Measurements from ENCODE around the gene E4F1. TPM values are rescaled to one million over a fixed set of nuclear protein-coding genes. Genes with fewer than 3 reads are reported as not detected.

Gene E4F1
- total RNA-seq, 1 experiment from 2014 or later: 19.6 TPM

DNA sequence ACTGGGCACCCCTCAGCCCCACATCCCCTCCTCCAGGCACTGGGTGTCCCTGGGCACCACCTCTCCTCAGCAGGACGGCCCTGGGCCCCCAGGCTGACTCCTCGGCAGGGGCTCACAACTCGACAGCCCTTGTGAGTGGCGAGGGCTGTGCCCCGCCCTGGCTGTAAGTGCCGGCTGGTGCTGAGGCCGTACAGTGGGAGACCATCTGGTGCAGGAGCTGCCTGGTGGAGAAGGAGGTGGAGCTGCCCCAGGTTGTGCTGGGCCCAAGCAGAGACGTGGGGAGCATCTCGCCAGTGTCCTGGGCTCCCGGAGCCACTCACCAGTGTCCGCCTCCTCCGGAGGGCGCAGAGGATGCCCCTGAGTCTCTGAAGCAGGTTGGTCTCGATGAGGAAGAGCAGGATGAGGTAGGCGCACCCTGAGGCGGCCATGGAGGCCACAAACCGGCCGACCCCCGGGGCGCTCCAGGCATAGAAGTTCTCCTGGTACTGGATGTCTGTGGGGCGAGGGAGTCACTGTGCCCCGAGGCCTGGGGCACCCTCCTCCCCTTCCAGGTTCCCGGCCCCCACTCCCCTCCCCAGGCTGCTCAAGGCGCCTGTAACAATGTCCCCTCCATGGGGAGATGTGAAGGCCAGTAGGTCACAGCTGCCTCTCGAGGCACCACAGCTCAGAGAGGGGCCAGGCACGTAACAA lies 59.6 kb downstream of the E4F1 start:
- no peak overlapping the region for H3K4me3 ChIP-seq
- no peak overlapping the region for H3K27ac ChIP-seq
- H3K4me1 ChIP-seq: no peaks in the 10 kb centered on the region
- peaks cover 12% of the 10 kb centered on the region for H3K27me3 ChIP-seq
- no peaks in the 10 kb centered on the region for H3K9me3 ChIP-seq (replicated peaks)
- DNase-seq: no peak
- H3K36me3 ChIP-seq: no peaks in the 10 kb centered on the region

DNA sequence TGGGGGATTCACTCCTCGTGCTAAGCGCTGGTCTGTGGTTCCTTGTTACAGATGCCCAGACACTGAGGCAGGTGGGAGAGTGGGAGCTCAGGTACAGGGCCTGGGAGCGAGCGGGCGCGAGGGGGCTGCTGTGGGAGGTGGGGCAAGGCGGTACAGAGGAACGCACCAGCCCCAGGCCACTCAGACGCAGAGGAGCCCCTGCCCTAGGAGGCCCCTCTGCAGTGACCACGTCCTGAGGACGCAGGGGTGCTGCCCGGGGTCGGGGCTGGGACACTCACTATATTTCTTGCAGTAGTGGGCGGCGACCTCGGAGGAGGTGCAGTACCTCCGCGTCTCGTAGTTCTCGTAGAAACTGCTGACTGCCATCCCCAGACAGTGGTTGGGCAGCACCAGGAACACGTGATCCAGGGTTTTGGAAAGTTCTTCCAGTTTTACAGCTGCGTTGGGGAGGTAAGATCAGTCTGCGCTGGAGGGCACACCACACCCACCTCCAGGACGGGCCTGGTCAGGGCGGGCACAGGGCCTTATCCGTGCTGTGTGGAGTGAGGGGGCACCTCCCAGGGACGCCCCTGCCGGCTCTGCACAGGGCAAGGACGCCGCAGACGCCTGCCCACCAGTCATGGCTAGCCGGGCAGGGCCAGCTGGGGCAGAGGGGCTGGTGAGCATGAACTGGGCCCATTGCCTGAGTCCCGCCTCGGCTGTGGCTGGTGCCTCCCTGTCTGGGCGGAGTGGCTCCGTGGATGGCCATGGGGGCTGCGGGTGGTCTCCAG lies 60.8 kb downstream of the E4F1 start:
- Histone ChIP-seq H3K27me3 (peaks cover 12% of the 10 kb centered on the region), H3K36me3 (no peaks in the 10 kb centered on the region), H3K27ac (no peak overlapping the region), H3K4me1 (no peaks in the 10 kb centered on the region), H3K9me3 (replicated peaks) (no peaks in the 10 kb centered on the region), H3K4me3 (no peak overlapping the region)
- DNase-seq: no peak

DNA sequence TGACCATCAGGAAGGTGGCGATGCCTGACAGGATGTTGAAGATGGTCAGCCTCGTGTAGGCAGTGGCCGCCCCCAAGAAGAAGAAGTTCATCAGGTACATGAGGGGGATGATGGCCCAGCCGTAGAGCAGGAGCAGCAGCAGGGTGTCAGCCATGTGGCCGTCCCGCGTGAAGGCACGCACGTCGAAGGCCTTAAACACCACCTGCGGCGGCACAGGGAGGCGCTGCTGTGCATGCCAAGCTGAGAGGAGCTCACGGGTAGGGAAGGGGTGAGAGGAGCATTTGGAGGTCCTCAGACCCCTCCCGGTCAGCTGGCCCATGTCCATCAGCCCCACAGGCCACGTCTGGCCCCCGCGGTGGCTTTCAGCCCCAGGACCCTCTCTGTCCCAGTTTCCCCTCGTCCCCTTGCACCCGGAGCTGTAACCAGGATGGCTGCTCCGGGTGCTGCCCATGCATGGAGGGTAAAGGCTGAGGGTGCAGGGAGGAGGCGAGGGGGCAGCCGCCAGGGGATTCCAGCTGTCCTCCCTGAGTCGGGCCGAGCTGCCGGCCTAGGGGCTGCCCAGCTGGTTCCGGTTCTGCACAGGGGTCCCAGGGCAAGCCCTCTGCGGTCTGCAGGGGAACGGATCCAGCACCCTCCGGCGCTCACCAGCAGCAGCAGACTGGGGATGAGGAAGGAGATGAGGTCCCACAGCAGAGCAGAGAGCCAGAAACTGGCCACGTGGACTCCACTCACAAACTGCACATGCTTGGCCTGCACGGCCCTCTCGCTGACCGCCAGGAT lies 61.6 kb downstream of the E4F1 start:
- Histone ChIP-seq H3K36me3 (no peaks in the 10 kb centered on the region), H3K4me3 (no peak overlapping the region), H3K9me3 (replicated peaks) (no peaks in the 10 kb centered on the region), H3K4me1 (no peaks in the 10 kb centered on the region), H3K27me3 (peaks cover 12% of the 10 kb centered on the region), H3K27ac (no peak overlapping the region)
- DNase-seq: no peak

Other genes starting within 250 kb of the E4F1 start
- gene NOXO1, start 242.1 kb upstream of the E4F1 start, total RNA-seq (2014; rRNA removed; shearing (Covaris generic)): 0.43 TPM in 1 of 2 replicates, not detected in the other
- gene GFER, start 239.4 kb upstream of the E4F1 start, total RNA-seq (2014; rRNA removed; shearing (Covaris generic)): 20.6 and 32.2 TPM in 2 replicates
- gene SYNGR3, start 233.6 kb upstream of the E4F1 start, total RNA-seq (2014; rRNA removed; shearing (Covaris generic)): 0.73 and 0.81 TPM in 2 replicates
- 22.9 and 25.6 TPM in 2 replicates for gene ZNF598, start 213.8 kb upstream of the E4F1 start, total RNA-seq (2014; rRNA removed; shearing (Covaris generic))
- 1.6 TPM in 2 replicates for gene NPW, start 203.8 kb upstream of the E4F1 start, total RNA-seq (2014; rRNA removed; shearing (Covaris generic))
- 6.4 and 8.0 TPM in 2 replicates for gene NHERF2, start 196.7 kb upstream of the E4F1 start, total RNA-seq (2014; rRNA removed; shearing (Covaris generic))
- gene NTHL1, start 175.8 kb upstream of the E4F1 start, total RNA-seq (2014; rRNA removed; shearing (Covaris generic)): 16.6 and 17.5 TPM in 2 replicates
- gene TSC2, start 175.6 kb upstream of the E4F1 start, total RNA-seq (2014; rRNA removed; shearing (Covaris generic)): 32.0 and 37.1 TPM in 2 replicates
- 47.1 and 51.9 TPM in 2 replicates for gene PKD1, start 87.7 kb upstream of the E4F1 start, total RNA-seq (2014; rRNA removed; shearing (Covaris generic))
- 1.0 and 1.4 TPM in 2 replicates for gene RAB26, start 75.0 kb upstream of the E4F1 start, total RNA-seq (2014; rRNA removed; shearing (Covaris generic))
- gene TRAF7, start 67.8 kb upstream of the E4F1 start, total RNA-seq (2014; rRNA removed; shearing (Covaris generic)): 34.5 and 35.9 TPM in 2 replicates
- gene CASKIN1, start 27.0 kb upstream of the E4F1 start, total RNA-seq (2014; rRNA removed; shearing (Covaris generic)): 0.13 and 0.24 TPM in 2 replicates
- gene MLST8, start 18.1 kb upstream of the E4F1 start, total RNA-seq (2014; rRNA removed; shearing (Covaris generic)): 28.8 and 32.8 TPM in 2 replicates
- gene BRICD5, start 12.7 kb upstream of the E4F1 start, total RNA-seq (2014; rRNA removed; shearing (Covaris generic)): 3.6 and 4.1 TPM in 2 replicates
- gene PGP, start 8.8 kb upstream of the E4F1 start, total RNA-seq (2014; rRNA removed; shearing (Covaris generic)): 13.1 and 14.2 TPM in 2 replicates
- 0.96 and 1.7 TPM in 2 replicates for gene DNASE1L2, start 12.9 kb downstream of the E4F1 start, total RNA-seq (2014; rRNA removed; shearing (Covaris generic))
- gene ECI1, start 28.0 kb downstream of the E4F1 start, total RNA-seq (2014; rRNA removed; shearing (Covaris generic)): 25.0 and 27.0 TPM in 2 replicates
- gene RNPS1, start 44.5 kb downstream of the E4F1 start, total RNA-seq (2014; rRNA removed; shearing (Covaris generic)): 308 and 310 TPM in 2 replicates
- gene ABCA3, start 117.1 kb downstream of the E4F1 start, total RNA-seq (2014; rRNA removed; shearing (Covaris generic)): 0.10 TPM in 2 replicates
- 52.8 and 54.8 TPM in 2 replicates for gene CCNF, start 205.9 kb downstream of the E4F1 start, total RNA-seq (2014; rRNA removed; shearing (Covaris generic))
- 26.0 and 30.9 TPM in 2 replicates for gene TEDC2, start 236.5 kb downstream of the E4F1 start, total RNA-seq (2014; rRNA removed; shearing (Covaris generic))
- gene NTN3, start 247.7 kb downstream of the E4F1 start, total RNA-seq (2014; rRNA removed; shearing (Covaris generic)): 5.1 and 5.6 TPM in 2 replicates